Caco-2 (cell line): ENCODE results near the gene TMEM239. TPM values are rescaled to one million over a fixed set of nuclear protein-coding genes. Genes with fewer than 3 reads are reported as not detected.

ENCODE experiments used
- BruUV-seq: library from RNA; stranded (reverse); fragments of 400-500 nt; replicated peaks from 2 replicates; lab custom pipeline; 2021; lab: Mats Ljungman, UMichigan
- CTCF ChIA-PET: fragments of 300-600 bp; sonication (Branson Sonifier 250); formaldehyde crosslinking; loops from one replicate; lab custom pipeline; 2022; ENCODE audit warnings: antibody characterized with exemption; lab: Charles Lee
- POLR2A ChIA-PET: fragments of 300-600 bp; sonication (Branson Sonifier 250); formaldehyde crosslinking; loops from one replicate; lab custom pipeline; 2022; ENCODE audit warnings: antibody characterized with exemption; lab: Charles Lee
- DNase-seq, 2 experiments: peaks; one replicate each; pipeline versions ENCODE4 v3.0.0 to v3.0.0-alpha.2; 2020 to 2022
- H3K27me3 ChIP-seq: replicated peaks from 2 replicates; pipeline ENCODE4 v1.6.0; 2011; ENCODE audit warnings: low read length; ENCODE audit not compliant: control insufficient read depth, insufficient read depth
- H3K36me3 ChIP-seq: 2 replicates; pipeline ENCODE4 v1.5.1; 2011; ENCODE audit warnings: low read length; ENCODE audit not compliant: control insufficient read depth, insufficient read depth
- H3K4me1 ChIP-seq: fragments of 250-450 bp; sonication (Bioruptor Pico); 2 replicates; pipeline ENCODE4 v1.5.1; 2020; ENCODE audit warnings: mild to moderate bottlenecking
- H3K4me3 ChIP-seq: 2 replicates; pipeline ENCODE4 v1.5.1; 2011; ENCODE audit warnings: low read depth, mild to moderate bottlenecking, control low read depth, low read length
- H3K9me3 ChIP-seq: fragments of 250-450 bp; sonication (Bioruptor Pico); 2 replicates; pipeline ENCODE4 v1.5.1; 2020; ENCODE audit warnings: mild to moderate bottlenecking, moderate library complexity
- H3K27ac Mint-ChIP-seq: one replicate; pipeline ENCODE4 v1.8.0; 2022; ENCODE audit warnings: mixed read lengths; ENCODE audit not compliant: unreplicated experiment
- H3K27me3 Mint-ChIP-seq: one replicate; pipeline ENCODE4 v1.8.0; 2022; ENCODE audit warnings: mixed read lengths; ENCODE audit not compliant: insufficient read depth, unreplicated experiment
- H3K36me3 Mint-ChIP-seq: one replicate; pipeline ENCODE4 v1.8.0; 2022; ENCODE audit warnings: mild to moderate bottlenecking, mixed read lengths; ENCODE audit not compliant: insufficient read depth, unreplicated experiment
- H3K4me1 Mint-ChIP-seq: one replicate; pipeline ENCODE4 v1.8.0; 2022; ENCODE audit warnings: low read depth, mixed read lengths; ENCODE audit not compliant: unreplicated experiment
- H3K4me3 Mint-ChIP-seq: one replicate; pipeline ENCODE4 v1.8.0; 2022; ENCODE audit warnings: mild to moderate bottlenecking, moderate library complexity, mixed read lengths; ENCODE audit not compliant: unreplicated experiment
- H3K9me3 Mint-ChIP-seq: one replicate; pipeline ENCODE4 v1.8.0; 2022; ENCODE audit warnings: mixed read lengths; ENCODE audit not compliant: unreplicated experiment
- CTCF ChIP-seq, 2 experiments: fragments of 200-600 bp in 1 of 2; IDR thresholded peaks; 1 replicate in 1 of 2; 2 replicates in 1 of 2; pipeline versions ENCODE4 v1.5.1 to v1.8.0; 2011 to 2022; ENCODE audit warnings: antibody characterized with exemption in 1 of 2, control low read depth in 1 of 2, inconsistent platforms in 1 of 2, low read depth in 1 of 2, low read length in 1 of 2, mild to moderate bottlenecking in 1 of 2, moderate library complexity in 1 of 2; ENCODE audit not compliant: insufficient read depth in 1 of 2, severe bottlenecking in 1 of 2, unreplicated experiment in 1 of 2
- intact Hi-C: fragments of 100-400 bp; cut with micrococcal nuclease; formaldehyde crosslinking; loops from one replicate; pipeline ENCODE4 v1.10.0; 2022; ENCODE audit not compliant: unreplicated experiment
- total RNA-seq: library from RNA; stranded (reverse); gene quantifications from 2 replicates; pipeline ENCODE4 v1.2.3, GENCODE V29; 2022

Gene TMEM239
- total RNA-seq, 1 experiment from 2014 or later = not detected

- Histone ChIP-seq H3K36me3 (no peaks in the 10 kb centered on the region), H3K4me1 (peaks cover under 1% of the 10 kb centered on the region; the same call in 1 of the 2 replicates), H3K9me3 (peaks cover 10% of the 10 kb centered on the region; the same call in 1 of the 2 replicates), H3K27me3 (no peaks in the 10 kb centered on the region), H3K4me3 (no peak within 1 kb of the TSS)
- no peak within 1 kb of the TSS for H3K4me3 Mint-ChIP-seq
- no peak within 1 kb of the TSS for H3K27ac Mint-ChIP-seq
- BruUV-seq = no TSS peak
- H3K36me3 Mint-ChIP-seq = no peaks in the 10 kb centered on the region
- ChIA-PET POLR2A (no interaction called here), CTCF (no interaction called here)
- no peaks in the 10 kb centered on the region for H3K27me3 Mint-ChIP-seq
- TF ChIP-seq CTCF (IDR thresholded peaks at IDR 0.05; ENCODE audit: insufficient read depth in 1 of 2, low read depth in 1 of 2, low read length in 1 of 2, severe bottlenecking in 1 of 2, unreplicated experiment in 1 of 2) = no peak
- peaks cover 18% of the 10 kb centered on the region for H3K9me3 Mint-ChIP-seq
- no peak for DNase-seq
- intact Hi-C loops = no loop called here
- H3K4me1 Mint-ChIP-seq = no peaks in the 10 kb centered on the region
These were observed 1.5 kb upstream of the TMEM239 start, which contains the start of gene C20orf141 for GRCh38 chr20:2814587-2815051. Gene C20orf141 (plus strand): TSS chr20:2814987. CDS start chr20:2815185, 198 bp downstream.

- intact Hi-C loops = no loop called here
- peaks cover 7% of the 10 kb centered on the region for H3K4me1 Mint-ChIP-seq
- ChIA-PET POLR2A (no interaction called here), CTCF (no interaction called here)
- H3K27me3 ChIP-seq = no peaks in the 10 kb centered on the region
- BruUV-seq = no TSS peak
- peaks cover 10% of the 10 kb centered on the region; the same call in 1 of the 2 replicates for H3K9me3 ChIP-seq
- H3K27me3 Mint-ChIP-seq = no peaks in the 10 kb centered on the region
- H3K4me3 Mint-ChIP-seq = no peak overlapping the region
- no peaks in the 10 kb centered on the region for H3K36me3 ChIP-seq
- DNase-seq = no peak
- peaks cover 8% of the 10 kb centered on the region; the same call in 1 of the 2 replicates for H3K4me1 ChIP-seq
- peaks cover 18% of the 10 kb centered on the region for H3K9me3 Mint-ChIP-seq
- H3K36me3 Mint-ChIP-seq = no peaks in the 10 kb centered on the region
- TF ChIP-seq CTCF (IDR thresholded peaks at IDR 0.05; ENCODE audit: insufficient read depth in 1 of 2, low read depth in 1 of 2, low read length in 1 of 2, severe bottlenecking in 1 of 2, unreplicated experiment in 1 of 2) = no peak
- H3K27ac Mint-ChIP-seq = no peak overlapping the region
- H3K4me3 ChIP-seq = no peak overlapping the region
These were observed 793 bp upstream of the TMEM239 start for GRCh38 chr20:2815242-2815900.

GRCh38 chr20:2816583-2817340 lies 598 bp downstream of the TMEM239 start:
- H3K4me1 ChIP-seq = peaks cover 9% of the 10 kb centered on the region; the same call in 1 of the 2 replicates
- H3K36me3 ChIP-seq = no peaks in the 10 kb centered on the region
- POLR2A ChIA-PET = no interaction called here
- intact Hi-C loops = no loop called here
- Mint-ChIP-seq H3K9me3 (peaks cover 9% of the 10 kb centered on the region), H3K27ac (no peak overlapping the region), H3K27me3 (no peaks in the 10 kb centered on the region), H3K4me3 (no peak overlapping the region), H3K36me3 (no peaks in the 10 kb centered on the region), H3K4me1 (peaks cover 10% of the 10 kb centered on the region)
- no peak for TF ChIP-seq CTCF (IDR thresholded peaks at IDR 0.05; ENCODE audit: insufficient read depth in 1 of 2, low read depth in 1 of 2, low read length in 1 of 2, severe bottlenecking in 1 of 2, unreplicated experiment in 1 of 2)
- CTCF ChIA-PET = no interaction called here
- peaks cover 8% of the 10 kb centered on the region; the same call in 1 of the 2 replicates for H3K9me3 ChIP-seq
- no peaks in the 10 kb centered on the region for H3K27me3 ChIP-seq
- DNase-seq = no peak
- H3K4me3 ChIP-seq = no peak overlapping the region
- BruUV-seq = no TSS peak
